Medulla oblongata (tissue), 1 donor: Measurements from ENCODE around the gene HPCAL1.

Experiments used
- DNase-seq: peaks from one replicate; pipeline ENCODE4 v3.0.0-alpha.2; 2015; ENCODE audit errors: extremely low spot score

The HPCAL1 gene

DNA sequence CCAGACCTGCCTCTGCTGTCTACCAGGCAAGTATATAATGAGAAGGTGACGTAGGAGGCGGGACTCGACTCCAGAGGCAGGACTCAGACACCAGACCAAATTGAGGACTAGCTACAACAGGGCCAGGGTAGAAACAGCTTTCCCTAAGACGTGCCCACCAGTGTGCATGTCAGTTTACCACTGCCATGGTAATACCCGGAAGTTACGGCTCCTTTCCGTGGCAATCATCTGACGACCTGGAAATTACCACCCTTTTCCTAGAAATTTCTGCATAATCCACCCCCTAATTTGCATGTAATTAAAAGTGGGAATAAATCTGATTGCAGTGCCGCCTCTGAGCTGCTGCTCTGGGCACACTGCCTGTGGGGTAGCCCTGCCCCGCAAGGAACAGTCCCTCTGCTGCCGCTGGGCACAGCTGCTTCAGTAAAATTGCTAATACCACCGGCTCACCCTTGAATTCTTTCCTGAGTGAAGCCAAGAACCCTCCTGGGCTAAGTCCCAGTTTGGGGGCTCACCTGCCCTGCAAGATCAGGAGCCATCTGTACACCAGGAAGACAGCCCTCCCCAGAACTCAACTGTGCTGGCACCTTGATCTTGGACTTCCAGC is 86.4 kb downstream of the HPCAL1 start:
- no peak for DNase-seq

DNA sequence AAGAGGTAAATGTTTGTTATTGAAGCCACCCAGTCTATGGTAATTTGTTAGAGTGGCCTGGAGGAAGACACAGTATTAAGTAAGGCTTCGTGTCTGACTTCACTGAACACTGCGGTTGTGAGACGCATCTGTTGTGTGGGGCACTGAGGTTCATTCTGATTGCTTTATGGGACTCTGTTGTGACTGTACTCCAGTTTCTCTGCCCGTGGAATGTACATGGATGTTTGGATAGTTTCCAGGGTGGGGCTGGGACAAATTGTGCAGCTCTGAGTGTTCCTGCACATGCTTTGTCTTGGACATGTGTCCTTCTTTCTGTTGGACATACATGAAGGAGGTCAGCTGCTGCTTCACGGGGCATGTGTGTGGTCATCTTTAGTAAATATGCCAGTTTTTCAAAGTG is 86.9 kb downstream of the HPCAL1 start:
- DNase-seq = no peak

DNA sequence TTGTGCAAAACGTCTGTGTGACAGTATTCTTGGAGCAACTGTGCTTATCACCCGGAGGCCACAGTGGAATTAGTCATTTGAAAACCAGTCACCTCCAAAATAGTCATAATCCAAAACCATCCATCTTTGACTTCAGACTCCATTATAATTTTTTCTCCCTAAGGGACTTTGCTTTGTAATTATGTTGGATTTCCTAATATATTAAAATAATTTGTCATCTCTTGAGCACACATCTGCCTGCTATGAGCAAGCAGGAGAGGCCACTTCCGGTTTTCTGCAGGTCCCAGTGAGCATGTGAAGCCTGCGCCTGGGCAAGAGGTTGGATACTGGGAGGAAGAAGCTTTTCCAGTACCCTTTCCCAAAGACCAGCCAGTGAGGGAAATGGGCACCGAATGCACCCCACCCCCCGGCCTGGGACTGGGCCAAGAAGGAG is 87.7 kb downstream of the HPCAL1 start:
- no peak for DNase-seq

DNA sequence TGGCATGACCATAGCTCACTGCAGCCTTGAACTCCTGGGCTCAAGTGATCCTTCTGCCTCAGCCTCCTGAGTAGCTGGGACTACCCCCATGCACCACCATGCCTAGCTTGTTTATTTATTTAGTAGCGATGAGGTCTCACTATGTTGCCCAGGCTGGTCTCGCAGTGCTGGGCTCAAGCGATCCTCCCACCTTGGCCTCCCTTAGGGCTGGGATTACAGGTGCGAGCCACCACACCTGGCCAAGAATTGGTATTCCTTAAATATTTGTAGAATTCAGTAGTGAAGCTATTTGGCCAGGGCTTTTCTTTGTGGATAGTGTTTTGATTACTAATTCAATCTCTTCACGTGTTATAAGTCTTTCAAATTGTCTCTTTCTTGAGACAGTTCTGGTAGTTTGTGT is 89.4 kb downstream of the HPCAL1 start:
- no peak for DNase-seq

DNA sequence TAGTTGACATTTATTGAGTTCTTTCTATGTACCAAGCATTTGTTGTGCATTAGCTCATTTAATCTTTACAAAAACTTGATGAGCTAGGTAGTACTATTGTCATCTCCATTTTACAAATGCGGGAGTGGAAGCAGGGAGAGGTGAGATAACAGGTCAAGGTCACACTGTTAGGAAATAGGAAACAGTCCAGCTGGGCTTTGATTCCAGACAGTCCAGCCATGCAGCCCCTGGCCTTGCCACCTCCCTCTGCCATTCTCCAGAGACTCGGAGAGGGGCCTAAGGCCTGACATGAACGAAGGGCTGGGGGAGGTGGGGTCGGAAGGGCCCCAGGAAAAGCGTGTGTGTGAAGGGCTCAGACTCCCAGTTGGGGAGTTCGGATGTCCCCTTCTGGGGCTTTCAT is 89.8 kb downstream of the HPCAL1 start:
- no peak for DNase-seq

DNA sequence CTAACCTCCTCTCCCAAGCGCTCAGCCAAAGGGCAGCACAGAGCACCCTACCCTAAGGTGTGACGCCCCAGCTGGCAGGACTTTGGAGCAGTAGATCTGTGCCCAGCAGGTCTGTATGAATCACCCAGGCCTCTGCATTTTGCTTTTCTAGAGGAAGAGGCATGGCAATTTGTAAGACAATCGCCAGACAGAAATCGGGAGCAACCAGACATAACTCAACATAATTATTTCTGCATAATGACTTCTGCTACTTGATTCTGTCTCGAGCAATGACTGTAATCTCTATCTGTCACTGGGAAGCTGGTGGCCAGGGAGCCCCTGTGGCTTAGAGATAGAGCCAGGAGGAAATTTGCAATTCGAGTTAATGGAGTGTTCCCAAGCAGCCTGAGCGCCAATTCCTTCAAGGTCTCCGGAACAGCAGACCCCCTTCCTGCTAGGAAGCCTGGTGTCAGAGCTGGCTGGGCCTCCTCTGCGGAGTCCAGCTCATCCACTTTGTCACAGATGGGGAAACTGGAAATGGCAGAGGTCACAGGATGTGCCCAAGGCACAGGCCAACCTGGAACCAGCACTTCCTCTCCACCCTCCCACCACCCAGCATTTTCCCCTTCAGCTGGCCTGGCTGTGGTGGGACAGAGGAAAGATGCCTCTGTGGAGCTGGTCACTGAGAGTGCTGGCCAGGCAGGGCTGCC is 90.4 kb downstream of the HPCAL1 start:
- no peak for DNase-seq

DNA sequence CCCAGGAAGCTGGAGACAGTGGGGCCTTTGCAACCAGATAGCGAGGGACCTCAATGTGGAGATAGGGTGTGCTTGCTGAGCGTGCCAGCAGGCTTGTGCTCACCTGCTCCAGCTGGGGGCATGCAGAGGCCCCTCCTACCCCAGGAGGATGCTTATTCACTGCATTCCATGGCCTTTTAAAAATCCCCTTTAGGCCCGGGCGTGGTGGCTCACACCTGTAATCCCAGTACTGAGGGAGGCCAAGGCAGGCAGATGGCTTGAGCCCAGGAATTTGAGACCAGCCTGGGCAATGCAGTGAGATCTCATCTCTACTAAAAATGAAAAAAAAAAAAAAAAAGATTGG is 90.9 kb downstream of the HPCAL1 start:
- DNase-seq = no peak

DNA sequence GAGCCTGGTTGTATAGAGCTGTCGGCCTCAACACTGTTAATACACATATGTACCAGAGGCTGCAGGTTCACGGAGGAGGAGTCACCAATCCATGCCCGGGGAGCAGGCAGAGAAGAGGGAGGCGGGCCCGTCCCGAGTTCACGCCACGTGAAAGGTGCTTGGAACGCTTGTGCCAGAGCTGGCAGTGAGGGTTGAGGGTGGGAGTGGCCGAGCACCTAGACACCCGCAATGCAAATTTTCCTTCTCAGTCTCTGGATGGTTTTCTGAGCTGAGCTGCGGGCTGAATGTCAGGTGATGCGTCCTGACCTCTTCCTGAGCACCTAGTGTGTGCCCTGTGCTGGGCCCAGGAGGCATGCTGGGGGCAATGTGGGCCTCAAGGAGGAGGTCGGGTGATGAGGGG is 93.2 kb downstream of the HPCAL1 start:
- DNase-seq = no peak

DNA sequence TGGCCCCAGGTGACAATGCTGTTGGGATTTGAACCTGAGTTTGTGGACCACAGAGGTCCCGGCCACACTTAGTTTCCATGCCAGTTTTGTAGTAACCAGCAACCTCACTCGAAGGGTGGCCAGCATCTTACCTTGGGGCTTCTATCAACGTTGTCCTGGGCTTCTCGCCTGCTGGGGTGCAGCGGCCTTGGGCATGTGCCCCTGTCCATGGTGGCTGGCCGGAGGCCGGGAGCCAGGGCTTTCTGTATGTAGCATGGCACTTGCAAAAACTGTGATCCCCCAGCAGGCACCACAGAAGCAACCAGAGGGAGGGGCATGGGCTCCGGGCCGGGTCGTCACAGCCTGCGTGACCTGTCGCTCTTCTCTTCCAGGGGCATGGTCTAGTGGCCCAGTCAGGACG is 93.8 kb downstream of the HPCAL1 start:
- DNase-seq = no peak

DNA sequence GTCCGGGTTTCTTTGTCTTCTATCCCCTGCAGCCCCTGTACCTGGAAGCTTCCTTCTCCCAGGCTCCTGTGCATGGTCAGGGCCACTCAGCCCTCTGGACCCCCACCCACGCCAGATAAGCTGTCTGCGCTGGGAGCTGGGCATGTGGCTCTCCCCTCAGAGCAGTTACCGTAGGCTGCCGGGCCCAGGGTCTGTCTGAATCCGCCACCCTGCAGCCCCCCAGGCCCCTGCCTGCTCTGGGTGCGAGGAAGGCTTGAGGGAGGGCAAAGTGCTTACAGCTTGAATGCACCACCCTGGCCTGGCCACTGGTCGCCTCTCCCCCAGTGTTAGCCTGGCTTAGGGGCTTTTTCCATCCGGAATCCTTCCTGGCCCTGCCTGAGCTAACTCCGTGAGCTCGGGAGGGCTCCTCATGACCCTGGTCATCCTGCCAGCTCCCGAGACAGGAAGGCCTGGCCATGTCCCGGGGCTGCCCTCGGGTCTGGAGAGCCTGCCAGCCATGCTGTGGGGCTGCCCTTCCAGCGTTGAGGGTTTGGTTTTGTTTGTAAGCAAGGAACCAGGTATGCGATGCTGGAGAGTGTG is 94.7 kb downstream of the HPCAL1 start:
- no peak for DNase-seq

DNA sequence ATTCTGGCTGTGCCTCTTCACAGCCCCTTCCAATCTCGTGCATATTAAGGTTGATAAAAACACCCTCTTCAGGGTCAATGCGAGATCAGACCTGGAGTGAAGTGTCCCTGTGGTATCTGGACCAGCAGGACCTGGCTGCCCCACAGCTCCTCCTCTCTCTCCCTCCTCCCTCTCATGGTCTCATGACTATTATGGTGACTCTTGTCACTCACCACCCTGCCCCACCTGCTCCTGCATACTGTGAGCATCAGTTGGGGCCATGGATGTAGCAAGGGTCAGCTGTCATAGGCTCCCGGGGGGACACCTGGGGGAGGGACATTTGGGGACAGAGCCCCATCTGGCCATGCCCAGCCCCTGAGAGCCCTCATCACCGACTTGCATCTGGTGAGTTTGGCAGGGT is 95.2 kb downstream of the HPCAL1 start:
- DNase-seq = no peak

DNA sequence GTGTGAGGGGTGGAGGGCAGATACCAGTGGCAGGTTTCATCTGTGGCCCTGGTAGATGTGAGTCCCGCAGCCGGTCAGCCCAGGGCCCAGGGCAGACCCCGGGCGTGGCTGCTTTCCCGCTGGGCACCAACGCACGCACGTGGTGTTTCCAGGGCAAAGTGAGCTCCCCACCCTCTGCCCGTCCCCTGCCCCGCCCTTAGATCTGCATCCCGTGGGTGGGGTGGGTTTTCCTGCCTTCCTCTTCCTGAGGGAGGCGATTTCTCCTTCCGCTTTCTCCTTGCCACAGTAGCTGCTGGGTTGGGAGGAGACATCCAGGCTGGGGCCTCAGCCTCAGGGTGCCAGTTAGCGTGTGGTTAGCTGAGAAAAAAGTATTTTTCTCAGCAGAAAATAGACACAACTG is 95.8 kb downstream of the HPCAL1 start:
- DNase-seq = no peak

DNA sequence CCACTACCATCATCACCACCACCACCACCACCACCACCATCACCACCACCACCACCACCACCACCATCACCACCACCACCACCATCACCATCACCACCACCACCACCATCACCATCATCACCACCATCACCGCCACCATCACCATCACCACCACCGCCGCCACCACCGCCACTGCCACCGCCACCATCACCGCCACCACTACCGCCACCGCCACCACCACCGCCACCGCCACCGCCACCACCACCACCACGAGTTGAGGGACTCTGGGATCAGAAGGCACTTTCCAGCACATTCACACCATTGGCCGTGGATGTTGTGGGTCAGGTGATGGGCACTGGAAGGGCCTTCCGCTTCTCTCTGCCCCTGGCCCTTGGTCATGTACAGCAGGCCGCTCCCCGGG is 96.7 kb downstream of the HPCAL1 start:
- no peak for DNase-seq

DNA sequence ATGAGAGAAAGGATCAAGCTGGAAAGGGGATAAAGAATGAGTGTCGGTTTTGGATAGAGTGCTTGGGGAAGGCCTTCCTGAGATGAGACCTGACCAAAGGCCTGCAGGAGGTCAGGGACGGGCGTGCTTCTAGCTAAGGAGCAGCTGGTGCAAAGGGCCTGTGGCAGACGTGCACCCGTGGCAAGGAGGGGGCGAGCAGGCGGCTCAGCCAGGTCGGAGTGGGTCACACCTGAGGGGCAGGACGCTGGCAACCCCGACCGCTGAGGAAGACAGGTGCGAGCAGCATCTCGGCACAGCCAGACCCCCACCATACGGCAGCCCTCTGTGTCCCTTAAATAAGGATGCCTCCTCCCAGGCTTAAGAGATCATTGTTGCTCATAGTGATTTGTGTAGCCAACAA is 97.3 kb downstream of the HPCAL1 start:
- DNase-seq = no peak

DNA sequence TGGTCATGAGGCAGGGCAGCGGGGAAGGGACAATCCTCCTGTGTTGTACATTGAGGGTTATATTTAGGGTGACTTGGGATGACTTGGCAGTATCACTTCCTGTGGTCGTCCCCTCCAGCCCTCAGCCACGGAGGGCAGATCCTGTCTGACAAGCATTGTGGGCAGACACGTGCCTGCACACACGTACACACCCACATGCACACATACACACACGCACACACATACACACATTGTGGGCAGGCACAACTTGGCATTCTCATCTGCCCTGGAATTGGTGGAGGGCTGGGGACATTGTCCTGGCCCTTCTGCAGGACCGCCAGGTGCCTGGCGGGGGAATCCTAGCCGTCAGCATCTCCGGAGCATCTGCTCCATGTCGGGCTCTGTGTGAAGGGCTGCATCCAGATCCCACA is 97.9 kb downstream of the HPCAL1 start:
- DNase-seq = peak; percentile 69

DNA sequence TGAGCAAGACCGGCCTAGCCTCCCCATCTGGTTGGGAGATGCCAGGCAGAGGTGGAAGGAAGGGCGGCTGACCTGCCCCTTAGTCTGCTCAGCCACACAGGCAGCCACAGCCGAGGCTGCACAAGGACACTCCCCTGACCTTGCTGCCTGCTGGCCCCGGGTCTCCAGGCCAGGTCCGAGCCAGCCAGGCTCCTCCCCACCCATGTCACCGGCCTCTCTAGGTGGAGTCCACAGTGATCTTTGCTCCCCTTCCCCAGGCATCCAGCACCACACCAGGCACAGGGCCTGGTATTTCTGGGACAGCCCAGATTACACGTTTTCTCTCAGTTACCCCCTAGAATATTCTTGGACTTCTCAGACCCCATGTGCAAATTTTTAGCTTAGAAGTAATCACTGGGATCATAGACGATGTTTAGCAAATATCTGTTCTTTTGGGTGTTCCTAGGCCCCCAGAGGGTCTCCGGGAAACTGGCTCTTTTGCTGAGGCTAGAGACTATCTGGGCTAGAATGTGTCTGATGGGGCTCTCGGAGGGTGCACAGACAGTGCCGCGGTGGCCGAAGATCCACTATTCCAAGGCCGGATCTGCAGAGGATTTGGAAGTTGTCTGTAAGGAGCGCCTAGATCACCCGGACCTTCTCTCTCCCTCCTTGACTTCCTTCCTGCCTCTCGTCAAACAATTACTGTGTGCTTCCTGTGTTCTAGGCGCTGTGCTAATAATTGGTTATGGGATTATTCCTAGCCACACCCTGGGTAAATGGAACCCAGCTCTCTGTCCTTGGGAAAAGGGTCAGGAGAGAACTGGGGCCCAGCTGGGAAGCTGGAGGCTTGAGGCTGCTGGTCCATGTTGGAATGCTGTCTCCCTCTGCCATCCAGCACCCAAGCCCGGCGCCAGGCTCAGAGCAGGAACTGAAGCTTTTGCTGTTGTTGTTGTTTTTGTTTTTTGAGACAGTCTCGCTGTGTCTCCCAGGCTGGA is 98.6 kb downstream of the HPCAL1 start:
- DNase-seq = no peak

DNA sequence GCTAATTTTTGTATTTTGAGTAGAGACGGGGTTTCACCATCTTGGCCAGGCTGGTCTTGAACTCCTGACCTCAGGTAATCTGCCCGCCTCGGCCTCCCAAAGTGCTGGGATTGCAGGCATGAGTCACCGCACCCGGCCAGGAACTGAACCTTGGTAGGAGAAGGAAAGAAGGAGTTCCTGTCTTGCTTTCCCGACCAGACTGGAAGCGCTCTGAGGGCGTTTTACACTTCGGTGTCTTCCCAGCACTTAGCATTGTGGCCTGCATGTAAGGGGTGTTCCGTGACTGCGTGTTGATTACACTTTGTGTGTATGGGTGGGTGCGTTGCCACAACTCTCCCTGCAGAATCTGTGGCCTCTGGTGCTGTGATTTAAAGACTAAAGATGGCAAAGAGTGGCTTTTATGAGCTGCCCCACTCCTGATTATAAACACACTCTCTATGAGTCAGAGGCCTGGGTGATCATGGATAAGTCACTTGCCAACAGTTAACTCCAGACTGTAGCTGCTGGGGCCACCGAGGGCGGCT is 99.4 kb downstream of the HPCAL1 start:
- no peak for DNase-seq

DNA sequence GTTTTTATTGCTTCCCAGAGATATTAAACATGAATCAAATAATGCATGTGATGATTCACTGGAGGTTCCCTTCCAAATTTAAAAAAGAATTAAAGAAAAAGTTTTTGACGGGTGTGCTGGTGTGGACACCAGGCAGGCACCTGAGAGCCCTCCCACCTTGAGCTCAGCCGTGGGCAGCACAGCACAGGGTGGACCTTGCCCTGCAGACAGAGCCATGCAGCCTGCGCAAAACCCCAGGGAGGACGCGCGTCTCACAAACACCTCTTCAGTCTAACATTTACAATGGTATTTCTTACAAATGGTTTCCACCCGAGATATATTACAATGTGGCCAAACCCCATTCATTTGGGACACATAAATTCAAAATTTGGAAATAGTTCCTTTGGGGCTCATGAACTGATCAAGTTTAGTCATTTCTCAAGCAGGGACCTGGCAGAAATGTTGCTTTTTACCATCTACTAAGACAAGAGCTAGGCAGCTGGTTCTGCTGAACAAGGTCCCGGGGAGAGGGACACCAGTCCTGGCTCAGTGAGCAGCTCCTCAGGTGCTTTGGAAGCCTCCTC is 100.0 kb downstream of the HPCAL1 start:
- DNase-seq = no peak

DNA sequence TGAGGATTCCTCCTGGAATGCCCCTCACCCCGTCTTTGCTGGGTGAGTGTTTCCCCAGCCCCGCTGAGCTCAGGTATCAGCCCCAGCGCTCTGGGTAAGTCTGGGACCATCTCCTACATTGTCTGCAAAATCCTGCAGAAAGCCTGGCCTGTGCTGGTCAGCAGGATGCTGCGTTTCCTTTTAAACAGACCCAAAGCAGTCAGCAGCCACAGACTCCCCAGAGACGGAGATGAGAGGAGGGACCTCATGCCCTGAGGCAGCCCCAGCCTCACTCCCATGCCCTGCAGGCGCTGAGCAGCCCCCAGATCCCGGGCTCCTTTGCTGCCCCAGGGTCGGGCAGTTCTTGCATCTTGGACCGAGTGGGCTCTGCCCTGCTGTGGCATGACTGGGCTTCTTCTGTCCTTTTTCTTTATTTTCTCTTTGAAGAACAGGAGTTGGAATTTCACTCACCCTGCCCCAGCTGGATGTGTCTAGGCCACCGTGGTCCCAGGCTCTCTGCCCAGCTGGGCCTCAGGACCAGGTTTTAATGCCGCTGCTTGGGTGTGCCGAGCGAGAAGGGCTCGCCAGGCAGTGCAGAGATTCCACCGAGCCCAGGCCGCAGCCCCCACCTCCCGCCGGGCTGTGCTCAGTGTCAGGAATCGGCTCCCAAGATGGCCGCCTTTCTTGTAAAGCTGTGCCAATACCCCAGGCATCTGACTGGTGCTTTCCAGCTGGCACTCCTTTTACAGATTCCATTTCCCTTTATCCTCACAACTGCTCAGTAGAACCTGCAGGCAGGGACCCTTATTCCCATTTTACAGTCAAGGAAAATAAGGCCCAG is 101.8 kb downstream of the HPCAL1 start:
- DNase-seq = peak; percentile 43

DNA sequence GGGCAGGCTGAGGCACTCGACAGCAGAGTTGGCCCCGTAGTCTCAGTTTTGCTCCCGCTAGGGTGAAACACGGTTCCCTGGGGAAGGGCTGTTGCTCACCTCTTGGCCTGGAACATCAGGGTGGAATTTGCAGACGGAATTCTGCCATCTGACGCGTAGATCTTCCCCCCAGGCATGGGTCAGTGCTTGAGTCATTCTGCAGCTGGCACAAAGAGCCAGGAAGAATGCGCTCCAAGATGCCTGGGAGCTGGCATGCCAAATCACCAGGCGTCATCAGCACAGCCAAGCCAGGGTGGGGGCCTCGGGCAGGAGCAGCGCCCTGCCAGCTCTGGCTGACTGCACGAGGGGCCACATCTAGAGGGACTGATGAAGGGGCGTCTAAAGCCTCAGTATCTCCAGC is 102.7 kb downstream of the HPCAL1 start:
- DNase-seq = peak; percentile 61

DNA sequence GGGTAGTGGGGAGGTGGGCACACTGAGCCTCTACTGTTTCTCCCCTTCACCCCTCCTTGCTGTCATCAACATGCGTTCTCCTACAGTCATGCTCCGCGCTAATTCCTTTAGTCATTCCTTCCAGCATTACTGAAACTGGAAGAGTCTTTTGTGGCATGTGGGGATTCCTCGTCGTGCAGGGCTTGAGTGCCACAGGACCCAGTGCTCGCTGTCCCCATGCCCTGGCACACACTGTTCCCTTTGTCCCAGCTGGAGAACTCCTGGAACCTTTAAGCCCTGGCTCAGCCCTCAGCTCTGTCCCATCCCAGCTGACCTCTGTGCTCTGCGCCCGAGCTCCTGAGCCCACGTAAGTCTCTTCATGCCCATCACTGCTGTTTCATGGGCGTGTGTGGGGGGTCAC is 103.3 kb downstream of the HPCAL1 start:
- DNase-seq = no peak
